Ascending aorta (tissue), 2 donors: ENCODE data around the gene CELF2. TPM values are rescaled to one million over a fixed set of nuclear protein-coding genes. Genes with fewer than 3 reads are reported as not detected.

ENCODE experiments used
- DNase-seq, 2 donors: peaks; one replicate each; pipeline ENCODE4 v3.0.0-alpha.2; 2019; ENCODE audit warnings: low spot score in 2 of 2
- H3K27ac ChIP-seq, 2 donors: fragments of 200-600 bp; sonication (generic); one replicate each; pipeline ENCODE4 v1.5.1; 2016 to 2017; ENCODE audit warnings: mild to moderate bottlenecking in 1 of 2
- H3K27me3 ChIP-seq: fragments of 200-600 bp; sonication (generic); one replicate; pipeline ENCODE4 v1.5.1; 2017
- H3K36me3 ChIP-seq, 2 donors: fragments of 200-600 bp; sonication (generic); one replicate each; pipeline ENCODE4 v1.5.1; 2016
- H3K4me1 ChIP-seq, 2 donors: fragments of 200-600 bp; sonication (generic); one replicate each; pipeline ENCODE4 v1.5.1; 2016 to 2017; ENCODE audit warnings: mild to moderate bottlenecking in 1 of 2
- H3K4me3 ChIP-seq, 2 donors: fragments of 200-600 bp; sonication (generic); one replicate each; pipeline ENCODE4 v1.5.1; 2016 to 2017; ENCODE audit warnings: mild to moderate bottlenecking in 1 of 2
- H3K9me3 ChIP-seq, 2 donors: fragments of 200-600 bp; sonication (generic); one replicate each; pipeline ENCODE4 v1.5.1; 2016
- intact Hi-C: fragments of 100-400 bp; cut with DNase I; formaldehyde crosslinking; loops from one replicate; pipeline ENCODE4 v1.15.1; 2023
- total RNA-seq: library from RNA; depleted of rRNA; stranded (reverse); fragments of >200 nt; gene quantifications from one replicate; pipeline ENCODE4 v1.1.0, GENCODE V29; 2016
- TF ChIP-seq, protein P1 (sequence below), 3 experiments: fragments of 200-600 bp in 2 of 3; fragments of 450-650 bp in 1 of 3; sonication (generic) in 2 of 3; IDR thresholded peaks; one replicate each; pipeline ENCODE4 v1.5.1; 2016 to 2019; ENCODE audit warnings: antibody characterized with exemption in 3 of 3, mild to moderate bottlenecking in 1 of 3, moderate library complexity in 1 of 3

Gene CELF2
- total RNA-seq, 1 donor from 2014 or later, result 26.6 TPM

DNA sequence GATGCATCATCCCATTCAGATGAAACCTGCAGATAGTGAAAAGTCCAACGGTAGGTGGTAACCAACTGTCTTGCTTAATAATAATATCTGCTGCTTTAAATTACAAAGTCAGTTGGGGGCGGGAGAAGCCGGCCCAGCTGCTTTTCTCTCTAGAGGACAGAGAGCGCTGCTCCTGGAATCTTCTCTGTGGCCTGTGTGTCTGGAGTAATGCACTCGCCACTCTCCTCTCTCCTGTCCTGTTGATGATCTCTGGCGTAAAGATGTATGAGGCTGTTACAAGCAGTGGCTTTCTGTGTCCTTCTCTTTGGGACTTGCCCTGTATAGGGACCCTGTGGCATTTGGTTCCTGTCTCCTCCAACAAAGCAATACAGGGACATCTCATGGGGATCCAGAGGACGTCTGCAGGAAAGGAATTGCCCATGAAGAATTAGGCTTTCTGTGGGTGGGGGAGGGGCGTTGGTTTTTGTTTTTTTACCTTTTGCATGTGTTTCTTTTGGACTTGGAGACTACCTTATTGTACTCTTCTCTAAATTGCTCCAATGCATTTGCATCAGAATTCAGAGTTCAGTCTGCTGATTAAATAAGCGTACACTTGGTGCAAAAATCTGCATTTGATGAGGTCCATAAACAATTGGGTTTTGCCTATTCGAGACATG is 231.6 kb downstream of the CELF2 start:
- Histone ChIP-seq H3K4me1 (no peaks in the 10 kb centered on the region), H3K27me3 (no peaks in the 10 kb centered on the region), H3K27ac (no peak overlapping the region), H3K9me3 (no peaks in the 10 kb centered on the region), H3K36me3 (peaks cover 5 to 22% of the 10 kb centered on the region in 2 donors), H3K4me3 (no peak overlapping the region)
- no peak for DNase-seq
- intact Hi-C loops, result no loop called here
- TF ChIP-seq, protein P1, sequence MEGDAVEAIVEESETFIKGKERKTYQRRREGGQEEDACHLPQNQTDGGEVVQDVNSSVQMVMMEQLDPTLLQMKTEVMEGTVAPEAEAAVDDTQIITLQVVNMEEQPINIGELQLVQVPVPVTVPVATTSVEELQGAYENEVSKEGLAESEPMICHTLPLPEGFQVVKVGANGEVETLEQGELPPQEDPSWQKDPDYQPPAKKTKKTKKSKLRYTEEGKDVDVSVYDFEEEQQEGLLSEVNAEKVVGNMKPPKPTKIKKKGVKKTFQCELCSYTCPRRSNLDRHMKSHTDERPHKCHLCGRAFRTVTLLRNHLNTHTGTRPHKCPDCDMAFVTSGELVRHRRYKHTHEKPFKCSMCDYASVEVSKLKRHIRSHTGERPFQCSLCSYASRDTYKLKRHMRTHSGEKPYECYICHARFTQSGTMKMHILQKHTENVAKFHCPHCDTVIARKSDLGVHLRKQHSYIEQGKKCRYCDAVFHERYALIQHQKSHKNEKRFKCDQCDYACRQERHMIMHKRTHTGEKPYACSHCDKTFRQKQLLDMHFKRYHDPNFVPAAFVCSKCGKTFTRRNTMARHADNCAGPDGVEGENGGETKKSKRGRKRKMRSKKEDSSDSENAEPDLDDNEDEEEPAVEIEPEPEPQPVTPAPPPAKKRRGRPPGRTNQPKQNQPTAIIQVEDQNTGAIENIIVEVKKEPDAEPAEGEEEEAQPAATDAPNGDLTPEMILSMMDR (IDR thresholded peaks at IDR 0.05), result no peak

DNA sequence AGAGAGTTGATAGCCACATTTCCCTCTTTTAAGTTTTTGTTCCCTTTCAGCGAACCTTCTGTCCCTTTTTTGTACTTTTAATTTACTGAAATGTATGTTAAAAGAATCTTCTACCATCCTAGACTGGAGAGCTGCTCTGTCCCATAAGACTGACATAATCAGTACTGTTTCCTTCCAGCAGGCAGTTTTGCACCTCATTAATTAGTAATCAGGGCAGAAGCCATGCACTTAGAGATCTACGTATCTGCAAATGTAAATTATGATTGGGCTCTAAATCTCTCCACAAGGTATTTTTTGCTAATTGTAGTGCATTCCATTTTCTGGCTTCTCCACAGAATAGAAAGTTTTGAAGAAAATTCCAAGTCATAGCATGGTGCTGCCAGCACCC is 232.1 kb downstream of the CELF2 start:
- DNase-seq, result no peak
- Histone ChIP-seq H3K36me3 (peaks cover 5 to 24% of the 10 kb centered on the region in 2 donors), H3K27me3 (no peaks in the 10 kb centered on the region), H3K27ac (no peak overlapping the region), H3K4me3 (no peak overlapping the region), H3K4me1 (no peaks in the 10 kb centered on the region), H3K9me3 (no peaks in the 10 kb centered on the region)
- TF ChIP-seq, protein P1 (IDR thresholded peaks at IDR 0.05), result no peak
- intact Hi-C loops, result no loop called here

DNA sequence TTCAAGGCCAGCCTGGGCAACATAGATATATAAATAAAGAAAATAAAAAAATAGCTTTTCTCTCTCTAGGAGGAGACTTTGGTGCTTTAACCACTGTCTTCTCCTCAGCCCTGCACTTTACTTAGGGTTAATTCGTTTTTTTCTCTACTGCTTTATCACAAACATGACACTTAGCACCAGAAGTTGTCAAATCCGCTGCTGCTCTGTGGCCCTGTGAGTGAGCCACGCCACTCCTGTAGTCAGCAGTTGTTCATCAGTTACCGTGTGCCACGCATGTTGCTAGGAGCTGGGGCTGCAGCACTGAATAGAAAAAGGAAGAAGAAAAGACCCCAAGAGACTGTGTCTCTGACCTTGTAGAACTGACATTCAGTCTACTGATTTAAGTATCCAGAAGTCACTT is 232.6 kb downstream of the CELF2 start:
- TF ChIP-seq, protein P1 (IDR thresholded peaks at IDR 0.05), result no peak
- no peaks in the 10 kb centered on the region for H3K4me1 ChIP-seq
- H3K27me3 ChIP-seq, result no peaks in the 10 kb centered on the region
- peaks cover 5 to 28% of the 10 kb centered on the region in 2 donors for H3K36me3 ChIP-seq
- H3K4me3 ChIP-seq, result no peak overlapping the region
- H3K9me3 ChIP-seq, result no peaks in the 10 kb centered on the region
- DNase-seq, result no peak
- intact Hi-C loops, result no loop called here
- H3K27ac ChIP-seq, result no peak overlapping the region

DNA sequence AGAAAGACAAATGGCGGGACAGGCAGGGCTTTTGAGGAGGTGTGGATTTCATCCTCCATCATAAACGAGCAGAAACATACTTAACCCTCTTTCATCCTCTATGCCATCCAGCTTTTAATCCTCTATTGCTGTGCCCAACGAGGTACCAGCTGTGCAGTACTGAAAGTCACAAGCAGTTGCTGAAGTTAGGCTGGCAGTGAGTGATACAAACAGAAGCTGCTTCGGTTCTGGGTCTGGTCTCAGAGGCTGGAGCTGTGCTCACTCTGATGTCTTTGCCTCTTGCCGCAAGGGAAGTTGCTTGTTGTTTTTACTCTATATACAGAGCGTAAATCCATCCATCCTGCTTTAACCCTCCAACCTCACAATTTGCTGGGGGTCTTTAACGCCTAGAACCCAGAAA is 235.2 kb downstream of the CELF2 start:
- Histone ChIP-seq H3K4me1 (no peaks in the 10 kb centered on the region), H3K27ac (no peak overlapping the region), H3K4me3 (no peak overlapping the region), H3K9me3 (no peaks in the 10 kb centered on the region), H3K36me3 (peaks cover 7 to 25% of the 10 kb centered on the region in 2 donors), H3K27me3 (no peaks in the 10 kb centered on the region)
- intact Hi-C loops, result no loop called here
- DNase-seq, result no peak
- TF ChIP-seq, protein P1 (IDR thresholded peaks at IDR 0.05), result no peak

DNA sequence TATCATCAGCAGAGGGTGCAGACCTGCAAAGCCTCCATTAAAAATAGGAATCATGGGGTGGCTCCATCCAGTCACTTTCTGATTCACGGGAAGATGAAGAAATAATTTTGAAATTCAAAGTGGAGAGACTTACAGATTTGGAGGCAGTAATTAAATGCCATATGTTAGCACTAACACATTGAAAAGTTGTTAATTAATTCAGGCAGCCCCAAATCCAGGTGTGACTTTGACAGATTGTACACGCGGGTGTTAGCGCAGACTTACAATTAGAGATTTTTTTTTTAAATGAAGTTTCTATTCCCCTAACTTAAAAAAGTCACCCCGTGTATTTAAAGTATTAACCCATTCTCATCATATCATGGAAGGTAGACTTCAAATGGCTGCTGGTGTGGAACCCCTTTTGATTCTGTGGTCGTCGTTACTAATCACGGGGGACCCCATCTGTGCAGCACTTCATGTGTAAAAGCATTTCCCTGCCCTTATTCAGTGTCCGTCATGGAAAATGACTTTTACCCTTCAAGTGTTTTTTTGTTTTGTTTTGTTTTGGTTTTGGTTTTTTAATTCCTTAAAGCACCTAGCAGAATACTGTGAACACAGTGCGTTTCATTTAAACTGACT is 235.8 kb downstream of the CELF2 start:
- intact Hi-C loops, result no loop called here
- Histone ChIP-seq H3K9me3 (no peaks in the 10 kb centered on the region), H3K27ac (no peak overlapping the region), H3K27me3 (no peaks in the 10 kb centered on the region), H3K36me3 (peaks cover 13 to 31% of the 10 kb centered on the region in 2 donors), H3K4me3 (no peak overlapping the region), H3K4me1 (no peaks in the 10 kb centered on the region)
- TF ChIP-seq, protein P1 (IDR thresholded peaks at IDR 0.05), result no peak
- no peak for DNase-seq
